ENCODE data around the gene CLDN6. TPM values are rescaled to one million over a fixed set of nuclear protein-coding genes. Genes with fewer than 3 reads are reported as not detected.
"Not testable (repeated sequence)": the region's sequence is repeated elsewhere in the genome, so short reads cannot be mapped to it uniquely, and the experiment has no call there.

The CLDN6 gene
- total RNA-seq, 1 donor from 2014 or later, result 319 TPM

GRCh38 chr16:3057181-3058138, 39.5 kb upstream of the CLDN6 start:
- no peak for DNase-seq (ENCODE audit: low read depth)
- TF ChIP-seq CTCF (IDR thresholded peaks at IDR 0.05; ENCODE audit: insufficient read depth, low read length, poor library complexity, severe bottlenecking), result no peak
- Histone ChIP-seq H3K36me3 (ENCODE audit: control insufficient read depth, insufficient read depth, low read length) (peaks cover 1% of the 10 kb centered on the region), H3K4me3 (ENCODE audit: low read depth, low read length) (peak overlapping the region; percentile 73), H3K27me3 (ENCODE audit: control insufficient read depth, insufficient read depth, low read length) (no peaks in the 10 kb centered on the region)

- H3K36me3 ChIP-seq (ENCODE audit: control insufficient read depth, insufficient read depth, low read length), result peaks cover 1% of the 10 kb centered on the region
- no peak overlapping the region for H3K4me3 ChIP-seq (ENCODE audit: low read depth, low read length)
- TF ChIP-seq CTCF (IDR thresholded peaks at IDR 0.05; ENCODE audit: insufficient read depth, low read length, poor library complexity, severe bottlenecking), result no peak
- DNase-seq (ENCODE audit: low read depth), result no peak
- H3K27me3 ChIP-seq (ENCODE audit: control insufficient read depth, insufficient read depth, low read length), result no peaks in the 10 kb centered on the region
These were observed 38.6 kb upstream of the CLDN6 start for GRCh38 chr16:3056336-3057180.

DNA sequence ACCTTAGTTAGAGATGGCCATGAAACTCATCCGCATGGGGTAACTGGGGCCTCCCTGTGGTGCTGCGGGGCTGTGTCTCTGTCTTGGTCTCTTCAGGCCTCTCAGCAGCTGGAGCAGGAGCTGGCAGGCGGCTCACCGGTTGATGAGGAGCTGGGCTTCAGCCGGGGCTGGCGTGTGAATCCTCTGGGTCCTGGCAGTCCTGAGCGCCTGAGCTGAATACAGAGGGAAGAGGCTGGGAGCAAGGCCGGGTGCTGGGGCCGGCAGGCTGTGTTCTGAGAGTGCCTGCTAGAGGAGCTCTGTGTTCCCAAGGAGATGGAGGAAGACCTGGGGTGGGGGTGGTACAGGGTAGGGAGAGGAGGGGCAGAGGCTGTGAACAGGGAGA, 37.7 kb upstream of the CLDN6 start:
- DNase-seq (ENCODE audit: low read depth); H3K27me3 ChIP-seq (ENCODE audit: control insufficient read depth, insufficient read depth, low read length): not testable (repeated sequence)

DNA sequence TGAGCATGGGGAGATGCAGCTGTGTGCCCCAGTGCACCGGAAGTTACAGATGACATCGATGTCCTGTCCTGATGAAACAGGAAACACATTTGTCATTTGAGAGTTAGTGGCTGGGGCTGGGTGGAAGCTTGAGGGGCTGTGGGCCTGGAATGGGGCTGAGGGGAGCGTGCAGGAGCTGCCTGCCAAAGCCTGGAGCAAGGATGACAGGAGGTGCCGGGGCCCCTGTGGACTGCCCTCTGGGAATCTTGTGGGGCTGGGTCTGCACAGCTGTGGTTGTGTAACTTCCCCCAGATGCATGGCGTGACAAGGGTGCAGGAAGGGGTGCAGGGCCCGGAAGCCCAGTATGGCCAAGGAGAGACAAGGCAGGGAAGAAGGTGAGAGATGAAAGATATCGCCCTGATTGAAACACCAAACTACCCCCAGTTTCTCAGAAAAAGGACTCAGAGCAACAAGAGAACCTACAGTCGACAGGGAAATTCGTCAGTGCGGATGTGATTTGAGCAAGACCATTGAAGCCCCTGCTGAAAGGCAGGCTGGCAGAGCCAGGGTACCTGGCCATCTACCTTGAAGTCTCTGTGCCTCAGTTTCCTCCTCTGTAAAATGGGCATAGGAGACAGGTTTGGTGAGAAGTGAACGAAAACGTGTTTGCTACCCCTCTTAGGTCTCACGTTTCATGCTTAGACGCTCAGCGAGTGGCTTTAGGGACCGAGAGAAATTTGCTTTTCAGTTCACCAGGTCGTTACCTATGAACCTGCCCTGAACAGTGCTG, 37.2 kb upstream of the CLDN6 start:
- peaks cover 2% of the 10 kb centered on the region for H3K27me3 ChIP-seq (ENCODE audit: control insufficient read depth, insufficient read depth, low read length)
- no peak for TF ChIP-seq CTCF (IDR thresholded peaks at IDR 0.05; ENCODE audit: insufficient read depth, low read length, poor library complexity, severe bottlenecking)
- peaks cover 1% of the 10 kb centered on the region for H3K36me3 ChIP-seq (ENCODE audit: control insufficient read depth, insufficient read depth, low read length)
- no peak for DNase-seq (ENCODE audit: low read depth)
- no peak overlapping the region for H3K4me3 ChIP-seq (ENCODE audit: low read depth, low read length)

More for the DNA sequence above, 37.7 kb upstream of the CLDN6 start:
- H3K4me3 ChIP-seq (ENCODE audit: low read depth, low read length); H3K36me3 ChIP-seq (ENCODE audit: control insufficient read depth, insufficient read depth, low read length): not testable (repeated sequence)

- H3K27me3 ChIP-seq (ENCODE audit: control insufficient read depth, insufficient read depth, low read length), result peaks cover 14% of the 10 kb centered on the region
- not testable (repeated sequence) for DNase-seq (ENCODE audit: low read depth); H3K4me3 ChIP-seq (ENCODE audit: low read depth, low read length); H3K36me3 ChIP-seq (ENCODE audit: control insufficient read depth, insufficient read depth, low read length)
These were observed 35.3 kb upstream of the CLDN6 start for GRCh38 chr16:3053330-3053710.

GRCh38 chr16:3052571-3053329, 34.8 kb upstream of the CLDN6 start:
- DNase-seq (ENCODE audit: low read depth); H3K4me3 ChIP-seq (ENCODE audit: low read depth, low read length); H3K36me3 ChIP-seq (ENCODE audit: control insufficient read depth, insufficient read depth, low read length): not testable (repeated sequence)
- H3K27me3 ChIP-seq (ENCODE audit: control insufficient read depth, insufficient read depth, low read length), result peaks cover 16% of the 10 kb centered on the region

Data from kidney epithelial cell (primary cell).